RWPE2 (cell line): Measurements from ENCODE around the gene QSOX1.

ENCODE experiments used
- ATAC-seq: fragments of 200-7000 bp; cut with Tn5 transposase; 3 replicates; pipeline ENCODE4 v1.9.1; 2021; ENCODE audit warnings: low read depth
- DNase-seq: peaks from one replicate; pipeline ENCODE4 v3.0.0-alpha.2; 2020; ENCODE audit warnings: low spot score
- H3K27ac ChIP-seq: fragments of 450-650 bp; 2 replicates; pipeline ENCODE4 v1.5.1; 2017; ENCODE audit warnings: mild to moderate bottlenecking; ENCODE audit not compliant: poor library complexity, severe bottlenecking
- H3K27me3 ChIP-seq: fragments of 250-450 bp; sonication (Bioruptor Pico); 2 replicates; pipeline ENCODE4 v1.5.1; 2021; ENCODE audit warnings: mild to moderate bottlenecking, moderate library complexity; ENCODE audit not compliant: insufficient read depth, poor library complexity, severe bottlenecking
- H3K36me3 ChIP-seq: fragments of 250-450 bp; sonication (Bioruptor Pico); 2 replicates; pipeline ENCODE4 v1.5.1; 2020; ENCODE audit warnings: low read depth, mild to moderate bottlenecking, moderate library complexity
- H3K4me1 ChIP-seq: fragments of 250-450 bp; sonication (Bioruptor Pico); 2 replicates; pipeline ENCODE4 v1.5.1; 2021; ENCODE audit warnings: mild to moderate bottlenecking, moderate library complexity; ENCODE audit not compliant: insufficient read depth, poor library complexity, severe bottlenecking
- H3K4me3 ChIP-seq: fragments of 250-450 bp; sonication (Bioruptor Pico); 2 replicates; pipeline ENCODE4 v1.5.1; 2021; ENCODE audit warnings: mild to moderate bottlenecking, moderate library complexity; ENCODE audit not compliant: severe bottlenecking
- H3K9me3 ChIP-seq: fragments of 250-450 bp; sonication (Bioruptor Pico); 2 replicates; pipeline ENCODE4 v1.5.1; 2021; ENCODE audit warnings: mild to moderate bottlenecking, moderate library complexity; ENCODE audit not compliant: severe bottlenecking
- TF ChIP-seq, protein P1 (sequence below): fragments of 450-650 bp; IDR thresholded peaks from one replicate; pipeline ENCODE4 v1.5.1; 2017; ENCODE audit warnings: mild to moderate bottlenecking, moderate library complexity; ENCODE audit not compliant: poor library complexity, severe bottlenecking

QSOX1 gene

DNA sequence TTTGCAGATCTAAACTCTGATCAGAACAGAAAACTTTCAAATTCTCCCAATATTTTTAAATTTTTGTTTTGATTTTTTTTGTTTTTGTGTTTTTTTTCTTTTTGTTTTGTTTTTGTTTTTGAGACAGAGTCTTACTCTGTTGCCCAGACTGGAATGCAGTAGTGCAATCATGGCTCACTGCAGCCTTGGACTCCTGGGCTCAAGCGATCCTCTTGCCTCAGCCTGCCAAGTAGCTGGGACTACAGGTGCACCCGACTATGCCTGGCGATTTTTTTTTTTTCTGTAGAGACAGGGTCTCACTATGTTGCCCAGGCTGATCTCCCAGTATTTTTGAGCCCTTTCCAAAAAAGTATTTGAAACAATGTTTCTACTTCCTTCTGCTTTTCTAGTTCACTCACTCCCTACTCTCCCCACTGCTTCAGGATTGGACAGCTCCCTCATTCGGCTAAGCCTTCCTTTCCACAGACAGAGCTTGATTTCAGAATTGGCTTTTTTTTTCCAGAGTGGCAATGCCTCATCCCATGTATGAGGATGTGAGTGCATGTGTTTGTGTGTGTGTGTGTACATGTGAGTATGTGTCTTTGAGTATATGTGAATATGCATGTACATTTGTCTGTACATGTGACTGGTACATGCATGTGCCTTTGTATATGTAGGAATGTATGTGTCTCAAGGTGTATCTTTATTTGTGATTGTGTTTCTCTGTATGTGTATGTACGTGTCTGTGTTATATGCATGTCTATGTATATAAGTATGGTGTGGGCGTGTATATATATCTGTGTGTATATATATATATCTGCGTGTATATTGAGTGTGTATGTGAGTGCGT is 87.3 kb downstream of the QSOX1 start:
- Histone ChIP-seq H3K9me3 (no peaks in the 10 kb centered on the region), H3K36me3 (no peaks in the 10 kb centered on the region), H3K4me3 (no peak overlapping the region), H3K27me3 (peaks cover 55% of the 10 kb centered on the region), H3K27ac (no peak overlapping the region), H3K4me1 (no peaks in the 10 kb centered on the region)
- TF ChIP-seq, protein P1, sequence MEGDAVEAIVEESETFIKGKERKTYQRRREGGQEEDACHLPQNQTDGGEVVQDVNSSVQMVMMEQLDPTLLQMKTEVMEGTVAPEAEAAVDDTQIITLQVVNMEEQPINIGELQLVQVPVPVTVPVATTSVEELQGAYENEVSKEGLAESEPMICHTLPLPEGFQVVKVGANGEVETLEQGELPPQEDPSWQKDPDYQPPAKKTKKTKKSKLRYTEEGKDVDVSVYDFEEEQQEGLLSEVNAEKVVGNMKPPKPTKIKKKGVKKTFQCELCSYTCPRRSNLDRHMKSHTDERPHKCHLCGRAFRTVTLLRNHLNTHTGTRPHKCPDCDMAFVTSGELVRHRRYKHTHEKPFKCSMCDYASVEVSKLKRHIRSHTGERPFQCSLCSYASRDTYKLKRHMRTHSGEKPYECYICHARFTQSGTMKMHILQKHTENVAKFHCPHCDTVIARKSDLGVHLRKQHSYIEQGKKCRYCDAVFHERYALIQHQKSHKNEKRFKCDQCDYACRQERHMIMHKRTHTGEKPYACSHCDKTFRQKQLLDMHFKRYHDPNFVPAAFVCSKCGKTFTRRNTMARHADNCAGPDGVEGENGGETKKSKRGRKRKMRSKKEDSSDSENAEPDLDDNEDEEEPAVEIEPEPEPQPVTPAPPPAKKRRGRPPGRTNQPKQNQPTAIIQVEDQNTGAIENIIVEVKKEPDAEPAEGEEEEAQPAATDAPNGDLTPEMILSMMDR: no peak
- DNase-seq (no peak), ATAC-seq (no peak)

DNA sequence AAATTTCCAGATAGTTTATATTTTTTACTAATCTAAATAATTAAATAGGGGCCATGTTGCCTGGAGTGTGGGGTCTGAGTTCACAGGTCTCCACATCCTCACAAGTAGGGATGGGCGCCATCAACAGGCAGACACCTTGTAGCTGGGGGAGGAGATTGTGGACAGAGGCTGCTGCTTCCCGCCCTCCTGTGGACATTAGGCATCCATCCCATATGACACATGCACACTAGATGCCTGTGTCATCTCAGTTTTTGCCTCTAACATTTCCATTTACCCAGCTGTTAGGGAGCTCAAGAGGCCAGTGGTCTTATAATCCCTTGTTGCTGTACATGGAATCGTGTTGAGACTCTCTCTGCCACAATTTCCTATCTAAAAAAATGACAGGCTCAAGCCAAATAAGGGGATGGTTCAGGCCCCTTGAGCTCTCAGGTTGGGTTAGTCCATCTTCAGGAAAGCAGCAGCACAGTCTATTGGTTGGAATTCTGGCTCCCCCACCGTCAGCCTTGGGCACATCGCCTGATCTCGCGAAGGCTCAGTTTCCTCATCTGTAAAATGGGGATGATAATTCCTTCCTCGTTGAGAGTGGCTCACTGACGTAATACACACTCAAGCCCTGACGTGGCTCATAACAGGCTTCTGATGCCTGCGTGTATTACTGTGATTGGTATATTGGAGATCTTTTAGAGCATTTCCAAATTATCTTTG is 89.0 kb downstream of the QSOX1 start:
- Histone ChIP-seq H3K4me1 (no peaks in the 10 kb centered on the region), H3K9me3 (no peaks in the 10 kb centered on the region), H3K27me3 (peaks cover 38% of the 10 kb centered on the region), H3K4me3 (no peak overlapping the region), H3K36me3 (no peaks in the 10 kb centered on the region), H3K27ac (no peak overlapping the region)
- TF ChIP-seq, protein P1: no peak
- no peak; the same call in 2 of the 3 replicates for ATAC-seq
- DNase-seq: no peak

DNA sequence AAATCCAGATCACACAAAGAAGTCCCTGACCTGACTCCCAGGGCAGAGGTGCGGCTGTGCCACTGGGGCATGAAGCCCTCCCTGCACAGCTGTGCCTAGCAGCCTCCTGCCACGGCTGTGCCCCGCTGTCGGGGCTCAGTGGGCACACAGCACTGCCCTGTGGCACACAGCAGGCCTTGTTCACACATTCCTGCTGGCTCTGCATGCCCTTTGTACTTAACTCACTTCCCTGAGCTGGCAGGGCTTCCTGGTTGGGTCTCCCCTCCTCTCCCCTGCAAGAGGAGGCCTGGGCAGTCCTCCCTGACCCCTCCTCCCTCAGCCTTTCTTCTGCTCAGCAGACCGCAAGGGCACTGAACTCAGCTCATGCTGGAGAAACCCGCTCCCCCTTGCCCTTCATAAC is 90.2 kb downstream of the QSOX1 start:
- DNase-seq (no peak), ATAC-seq (no peak)
- H3K9me3 ChIP-seq: no peaks in the 10 kb centered on the region
- H3K27ac ChIP-seq: no peak overlapping the region
- no peaks in the 10 kb centered on the region for H3K4me1 ChIP-seq
- no peaks in the 10 kb centered on the region for H3K36me3 ChIP-seq
- peaks cover 26% of the 10 kb centered on the region for H3K27me3 ChIP-seq
- TF ChIP-seq, protein P1: no peak
- H3K4me3 ChIP-seq: no peak overlapping the region

DNA sequence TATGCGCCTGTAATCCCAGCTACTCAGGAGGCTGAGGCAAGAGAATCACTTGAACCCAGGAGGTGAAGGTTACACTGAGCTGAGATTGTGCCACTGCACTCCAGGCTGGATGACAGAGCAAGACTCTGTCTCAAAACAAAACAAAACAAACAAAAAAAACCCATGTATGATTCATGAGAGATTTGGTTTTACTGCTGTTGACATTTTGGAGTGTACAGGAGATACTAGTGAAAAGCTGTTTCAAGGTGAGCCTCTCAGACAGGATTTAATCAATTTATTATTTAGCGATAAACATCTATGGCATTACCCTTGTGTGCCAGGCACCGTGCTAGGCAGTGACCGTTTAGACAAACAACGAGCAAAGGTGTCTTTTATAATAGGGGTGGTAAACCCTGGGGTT is 91.9 kb downstream of the QSOX1 start:
- Histone ChIP-seq H3K36me3 (no peaks in the 10 kb centered on the region), H3K27me3 (peaks cover 9% of the 10 kb centered on the region), H3K4me1 (no peaks in the 10 kb centered on the region), H3K27ac (no peak overlapping the region), H3K4me3 (no peak overlapping the region), H3K9me3 (no peaks in the 10 kb centered on the region)
- TF ChIP-seq, protein P1: no peak
- ATAC-seq (no peak), DNase-seq (no peak)
